ENCODE measurements around the gene BNIP5.

GRCh38 chr6:36336208-36336710 is 429 bp downstream of the BNIP5 start:
- TF ChIP-seq EZH2 (IDR thresholded peaks at IDR 0.05) (no peak), POLR2AphosphoS5 (IDR thresholded peaks at IDR 0.05; ENCODE audit: borderline replicate concordance, low read depth, low read length) (no peak)
